H1 (cell line): ENCODE data around the gene TMPRSS11B. TPM values are rescaled to one million over a fixed set of nuclear protein-coding genes. Genes with fewer than 3 reads are reported as not detected.

ENCODE experiments used
- CHD2 ChIP-seq: IDR thresholded peaks from 2 replicates; pipeline ENCODE4 v1.6.1; 2012; ENCODE audit warnings: low read length, improper control_type of control experiment
- CTCF ChIP-seq, 3 experiments: IDR thresholded peaks; 1 replicate in 2 of 3; 2 replicates in 1 of 3; pipeline versions ENCODE4 v1.5.1 to v1.6.1; 2011; ENCODE audit warnings: low read length in 3 of 3, mild to moderate bottlenecking in 3 of 3, inconsistent platforms in 2 of 3, low read depth in 1 of 3, moderate library complexity in 1 of 3; ENCODE audit not compliant: insufficient read depth in 1 of 3; ENCODE audit errors: control extremely low read depth in 1 of 3
- polyA plus RNA-seq, 7 experiments: library from polyadenylated mRNA; depleted of rRNA in 3 of 7; stranded (reverse) in 5 of 7; unstranded in 2 of 7; fragments of >200 nt in 5 of 7; fragments of 200-250 nt in 2 of 7; gene quantifications; 1 replicate in 5 of 7; 2 replicates in 1 of 7; 4 replicates in 1 of 7; pipeline versions ENCODE4 v1.2.1 to v1.2.3, GENCODE V29; 2011 to 2013; ENCODE audit warnings: missing spikeins in 2 of 7, mixed read lengths in 2 of 7
- total RNA-seq: library from RNA; stranded (reverse); fragmentation: NEBNext Ultra II Directional; extraction: Animal tissue kit (Norgen Biotek cat#: 25700); gene quantifications from 2 replicates; pipeline ENCODE4 v1.2.1, GENCODE V29; 2021

Gene TMPRSS11B
- total and polyA plus RNA-seq, 2 of the 8 experiments (the other 6 are each of a cell fraction or from before 2014, with no cell fraction given), result not detected

- TF ChIP-seq CTCF (IDR thresholded peaks at IDR 0.05; ENCODE audit: control extremely low read depth in 1 of 3, insufficient read depth in 1 of 3, low read depth in 1 of 3, low read length in 3 of 3) (no peak), CHD2 (no peak)
Observed at GRCh38 chr4:68257719-68258118, 12.2 kb upstream of the TMPRSS11B start (continued).
